Stimulated activated CD4-positive, alpha-beta T cell treated with anti-CD3 and anti-CD28 coated beads, TNF-alpha, amount 100 ng/mL, for 48 hours (primary cell): ENCODE measurements around the gene CFB.

Experiments used
- DNase-seq, 3 donors: peaks; one replicate each; pipeline ENCODE4 v3.0.0-alpha.2; 2020; ENCODE audit warnings: low read depth in 3 of 3

CFB gene

DNA sequence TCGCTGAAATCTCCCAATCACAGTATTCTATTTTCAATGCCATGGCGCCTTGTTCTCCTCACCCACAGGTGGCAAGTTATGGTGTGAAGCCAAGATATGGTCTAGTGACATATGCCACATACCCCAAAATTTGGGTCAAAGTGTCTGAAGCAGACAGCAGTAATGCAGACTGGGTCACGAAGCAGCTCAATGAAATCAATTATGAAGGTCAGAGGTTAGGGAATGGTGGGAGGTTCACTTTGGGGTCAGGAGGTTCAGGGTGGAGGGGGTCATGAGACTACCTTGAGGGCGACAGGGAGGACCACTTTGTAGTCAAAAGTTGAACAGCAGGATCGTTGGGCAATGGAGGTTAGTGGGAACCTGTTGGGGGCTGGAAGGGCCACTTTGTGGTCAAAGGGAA, 2.4 kb downstream of the CFB start:
- DNase-seq, result no peak

GRCh38 chr6:31948753-31949413, 3.0 kb downstream of the CFB start:
- DNase-seq, result no peak

DNA sequence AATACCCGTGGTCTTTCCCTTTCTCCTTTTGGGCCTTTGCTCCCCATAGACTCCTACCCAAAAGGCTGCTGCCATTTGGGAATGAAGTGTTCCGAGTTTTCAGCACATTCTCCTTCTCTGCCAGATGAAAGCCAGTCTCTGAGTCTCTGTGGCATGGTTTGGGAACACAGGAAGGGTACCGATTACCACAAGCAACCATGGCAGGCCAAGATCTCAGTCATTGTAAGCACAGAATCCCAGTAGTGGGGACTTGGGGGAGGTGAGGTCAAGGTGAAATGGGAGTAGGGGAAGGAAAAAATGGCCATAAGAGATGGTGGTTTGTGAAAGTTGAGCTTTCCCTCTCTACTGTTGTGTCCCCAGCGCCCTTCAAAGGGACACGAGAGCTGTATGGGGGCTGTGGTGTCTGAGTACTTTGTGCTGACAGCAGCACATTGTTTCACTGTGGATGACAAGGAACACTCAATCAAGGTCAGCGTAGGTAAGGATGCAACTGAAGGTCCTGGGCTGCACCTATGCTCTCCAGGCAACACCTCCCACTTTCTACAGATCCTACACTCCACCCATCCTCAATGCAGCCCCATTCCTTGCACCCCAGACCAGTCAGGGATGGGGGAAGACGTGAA, 4.1 kb downstream of the CFB start:
- DNase-seq, result no peak

DNA sequence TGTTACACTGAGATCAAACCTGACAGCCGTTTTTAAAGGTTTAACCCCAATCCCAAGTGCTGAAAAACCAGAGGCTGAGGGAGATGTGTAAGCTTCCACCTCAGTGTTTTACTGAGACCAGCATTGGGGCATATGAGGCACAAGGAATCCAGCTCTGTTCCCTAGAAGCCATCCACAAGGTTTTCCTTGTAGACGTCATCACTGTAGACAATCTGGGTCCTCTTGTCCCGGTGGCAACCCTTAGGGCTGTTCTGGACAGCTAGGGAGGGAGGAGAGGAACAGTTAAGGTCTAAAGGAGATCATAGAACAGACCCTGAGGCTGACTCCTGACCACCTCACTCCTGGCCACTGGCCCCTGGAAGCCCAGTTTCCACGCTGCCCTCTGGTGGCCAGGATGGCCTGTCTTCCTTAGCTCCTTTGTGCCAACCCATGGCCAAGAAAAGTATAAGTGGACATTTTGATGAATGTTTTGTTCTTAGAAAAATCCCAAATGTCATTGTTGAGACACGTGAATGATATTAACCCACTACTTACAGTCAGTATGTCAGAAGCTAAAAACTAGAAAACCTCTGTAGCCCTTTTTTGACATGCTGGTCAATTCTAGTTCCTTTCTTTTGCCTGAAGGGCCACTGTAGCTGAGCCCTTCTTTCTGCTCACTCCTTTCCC, 6.4 kb downstream of the CFB start:
- peak in 1 of 3 donors; percentile 32 for DNase-seq

DNA sequence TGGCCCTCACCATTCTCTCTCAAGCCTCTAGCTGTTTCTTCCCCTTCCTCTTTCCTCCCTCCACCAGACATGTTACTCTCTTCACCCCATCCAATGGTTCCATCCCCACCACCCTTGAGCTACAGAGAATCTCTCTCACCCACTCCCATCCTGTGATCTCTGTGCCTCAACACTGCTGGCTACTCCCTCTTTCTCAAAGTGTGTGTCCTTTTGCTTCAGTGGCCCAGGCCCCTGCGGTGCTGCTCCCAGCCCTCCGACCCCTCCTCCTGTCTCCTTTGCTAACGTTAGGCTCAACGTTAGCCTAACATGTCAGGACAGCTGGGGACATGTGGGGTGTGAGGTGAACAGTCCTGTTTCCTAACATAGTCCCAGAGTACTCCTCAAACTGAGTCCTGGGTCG, 7.0 kb downstream of the CFB start:
- no peak for DNase-seq

GRCh38 chr6:31954511-31954910, 8.6 kb downstream of the CFB start:
- no peak for DNase-seq

GRCh38 chr6:31956796-31957195, 10.9 kb downstream of the CFB start:
- DNase-seq, result no peak

DNA sequence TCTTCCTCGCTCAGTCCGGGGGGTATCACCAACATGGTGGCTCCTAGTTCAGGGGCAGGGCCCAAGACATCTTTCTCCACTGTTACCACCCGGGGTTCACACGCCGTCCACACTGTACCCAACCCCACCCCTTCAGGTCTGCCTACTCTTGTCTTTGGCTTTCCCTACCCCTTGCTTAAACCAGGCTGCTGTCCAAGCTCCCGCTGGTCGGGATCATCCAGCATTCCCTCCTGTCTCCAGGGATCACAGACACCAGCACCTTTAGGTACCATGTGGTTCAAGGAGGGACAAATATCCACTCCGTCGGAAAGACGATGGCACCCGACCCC, 12.5 kb downstream of the CFB start:
- DNase-seq, result no peak

DNA sequence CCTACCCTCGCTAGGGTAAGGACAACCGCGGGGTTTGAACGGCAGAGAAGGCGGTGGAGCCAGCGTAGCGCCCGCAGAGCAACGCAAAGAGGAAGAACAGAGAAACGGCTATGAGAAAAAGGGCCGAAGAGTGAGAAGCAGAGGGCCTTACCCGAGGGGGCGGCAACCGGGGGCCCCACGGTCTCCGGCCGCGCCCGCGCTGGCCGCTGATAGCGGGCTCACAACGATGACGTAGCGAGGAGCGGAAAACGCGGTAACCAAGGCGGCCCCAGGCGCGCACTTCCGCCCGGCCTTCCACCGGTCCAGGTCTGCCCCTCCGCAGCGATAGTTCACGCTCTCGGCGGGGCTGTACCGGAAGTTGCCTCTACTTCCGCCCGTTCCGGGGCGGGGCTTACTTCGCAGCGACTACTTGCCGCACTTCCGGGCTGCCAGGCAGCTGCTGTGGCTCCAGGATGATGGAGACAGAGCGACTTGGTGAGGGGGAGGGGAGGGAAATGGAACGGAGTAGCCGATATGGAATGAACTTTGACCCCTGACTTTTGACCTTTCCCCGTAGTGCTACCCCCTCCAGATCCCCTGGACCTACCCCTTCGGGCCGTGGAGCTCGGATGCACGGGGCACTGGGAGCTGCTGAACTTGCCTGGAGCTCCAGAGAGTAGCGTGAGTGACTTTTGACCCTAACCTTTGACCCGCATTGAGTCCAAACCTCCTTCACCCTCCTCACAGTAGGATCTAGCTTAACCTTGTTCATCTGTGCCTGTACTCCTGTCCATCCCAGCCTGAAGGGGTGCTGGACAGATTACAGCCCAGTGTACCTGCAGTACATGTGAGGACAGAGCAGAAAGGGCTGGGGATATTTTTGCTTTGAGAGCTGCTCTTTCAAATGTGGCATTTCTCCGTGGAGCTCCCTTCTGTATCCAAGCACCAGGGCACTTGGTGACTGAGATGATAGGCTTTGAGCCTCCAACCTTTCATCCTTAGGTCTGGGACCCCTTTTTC, 13.1 kb downstream of the CFB start, which contains the start of the genes NELFE and SKIC2:
NELFE (minus strand) TSS at position 231 of the 999 bp plus-strand sequence. CDS start 525 bp downstream, outside the sequence.
SKIC2 (plus strand) TSS at position 435 of the 999 bp plus-strand sequence; CDS start at position 453, 18 bp downstream.
- DNase-seq, result peak; percentile 95 to 98 (median 96)

DNA sequence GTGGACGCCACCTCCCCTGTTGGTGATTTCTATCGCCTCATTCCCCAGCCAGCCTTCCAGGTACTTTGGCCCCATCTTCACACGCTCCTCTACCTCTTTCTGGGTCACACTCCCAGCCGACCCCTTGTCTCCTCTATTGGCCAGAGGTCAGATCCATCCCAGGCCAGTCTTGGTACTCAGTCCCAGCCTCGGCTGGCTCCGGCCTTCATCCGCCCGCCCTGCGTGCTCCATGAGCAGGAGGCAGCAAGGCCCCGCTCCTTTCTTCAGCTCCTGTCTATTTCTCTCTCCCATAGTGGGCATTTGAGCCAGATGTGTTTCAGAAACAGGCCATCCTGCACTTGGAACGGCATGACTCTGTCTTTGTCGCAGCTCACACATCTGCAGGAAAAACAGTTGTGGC, 15.7 kb downstream of the CFB start:
- DNase-seq, result no peak

DNA sequence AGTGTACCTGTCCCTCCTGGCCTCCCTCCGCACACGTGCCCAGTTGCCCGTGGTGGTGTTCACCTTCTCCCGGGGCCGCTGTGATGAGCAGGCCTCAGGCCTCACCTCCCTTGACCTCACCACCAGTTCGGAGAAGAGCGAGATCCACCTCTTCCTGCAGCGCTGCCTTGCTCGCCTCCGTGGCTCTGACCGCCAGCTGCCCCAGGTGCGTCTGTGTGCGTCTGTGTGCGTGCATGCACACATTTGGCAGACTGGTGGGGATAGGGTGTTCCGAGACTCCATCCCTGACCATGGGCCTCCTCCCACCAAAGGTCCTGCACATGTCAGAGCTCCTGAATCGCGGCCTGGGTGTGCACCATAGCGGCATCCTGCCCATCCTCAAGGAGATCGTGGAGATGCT, 18.0 kb downstream of the CFB start:
- no peak for DNase-seq

- DNase-seq, result no peak
Observed at GRCh38 chr6:31965700-31966099, 19.8 kb downstream of the CFB start.

DNA sequence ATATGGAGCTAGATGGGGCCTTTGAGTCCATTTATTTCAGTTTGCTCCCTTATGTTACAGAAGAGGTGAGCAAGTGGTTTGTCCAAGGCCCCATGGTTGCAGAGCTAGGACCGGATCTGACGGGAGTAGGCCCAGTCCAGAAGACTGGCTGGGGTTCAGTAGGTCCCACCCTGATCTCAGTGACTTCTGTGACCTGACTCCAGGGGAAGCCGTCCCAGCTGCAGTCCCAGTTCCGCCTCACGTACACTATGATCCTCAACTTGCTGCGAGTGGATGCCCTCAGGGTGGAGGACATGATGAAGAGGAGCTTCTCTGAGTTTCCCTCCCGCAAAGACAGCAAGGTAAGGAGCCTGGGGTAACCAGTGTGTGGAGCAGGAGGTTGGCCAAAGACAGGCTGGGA, 20.6 kb downstream of the CFB start:
- DNase-seq, result no peak

DNA sequence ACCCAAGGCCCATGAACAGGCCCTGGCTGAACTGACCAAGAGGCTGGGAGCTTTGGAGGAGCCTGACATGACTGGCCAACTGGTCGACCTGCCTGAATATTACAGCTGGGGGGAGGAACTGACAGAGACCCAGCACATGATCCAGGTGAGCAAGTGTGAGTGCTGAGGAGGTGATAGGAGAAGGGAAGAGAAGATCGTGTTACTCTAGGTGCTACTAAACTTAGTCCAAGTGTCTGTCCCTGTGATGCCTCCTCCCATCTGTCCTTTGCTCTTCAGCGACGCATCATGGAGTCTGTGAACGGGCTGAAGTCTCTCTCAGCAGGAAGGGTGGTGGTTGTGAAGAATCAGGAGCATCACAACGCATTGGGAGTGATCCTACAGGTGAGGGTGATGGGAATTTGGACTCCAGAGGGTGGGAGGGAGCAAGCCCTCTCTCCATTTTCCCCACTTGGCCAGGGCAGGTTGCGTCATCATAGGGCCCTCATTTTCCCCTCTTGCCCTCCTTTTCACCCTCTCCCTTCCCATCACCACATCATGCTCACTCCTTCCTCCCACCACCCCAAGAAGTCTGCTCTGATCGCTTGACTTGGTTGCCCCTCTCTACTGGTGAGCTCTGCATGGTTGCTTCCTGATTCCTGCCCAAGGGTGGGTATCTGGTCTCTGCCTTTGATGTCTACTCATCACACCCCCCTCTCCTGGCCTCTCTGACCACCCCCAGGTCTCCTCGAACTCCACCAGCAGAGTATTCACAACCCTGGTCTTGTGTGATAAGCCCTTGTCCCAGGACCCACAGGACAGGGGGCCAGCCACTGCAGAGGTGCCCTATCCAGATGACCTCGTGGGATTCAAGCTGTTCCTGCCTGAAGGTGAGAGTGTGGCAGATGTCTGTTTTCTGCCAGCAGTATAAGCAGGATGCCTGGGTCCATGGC, 21.4 kb downstream of the CFB start:
- no peak for DNase-seq

- no peak for DNase-seq
Observed at GRCh38 chr6:31967926-31968320, 22.0 kb downstream of the CFB start.

DNA sequence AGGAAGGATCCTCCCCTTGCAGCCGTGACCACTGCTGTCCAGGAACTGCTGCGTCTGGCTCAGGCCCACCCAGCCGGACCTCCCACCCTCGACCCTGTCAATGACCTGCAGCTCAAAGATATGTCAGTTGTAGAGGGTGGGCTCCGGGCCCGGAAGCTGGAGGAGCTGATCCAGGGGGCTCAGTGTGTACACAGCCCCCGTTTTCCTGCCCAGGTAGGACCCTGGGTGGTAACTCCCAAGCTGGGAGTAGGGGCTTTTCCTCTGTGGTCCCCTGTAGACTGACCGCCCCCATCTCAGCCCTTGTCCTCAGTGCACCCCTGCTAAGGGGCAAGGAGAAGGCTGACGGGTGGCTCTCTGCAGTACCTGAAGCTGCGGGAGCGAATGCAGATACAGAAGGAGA, 22.4 kb downstream of the CFB start:
- no peak for DNase-seq

- DNase-seq, result no peak
Observed at GRCh38 chr6:31968791-31969711, 23.2 kb downstream of the CFB start.

DNA sequence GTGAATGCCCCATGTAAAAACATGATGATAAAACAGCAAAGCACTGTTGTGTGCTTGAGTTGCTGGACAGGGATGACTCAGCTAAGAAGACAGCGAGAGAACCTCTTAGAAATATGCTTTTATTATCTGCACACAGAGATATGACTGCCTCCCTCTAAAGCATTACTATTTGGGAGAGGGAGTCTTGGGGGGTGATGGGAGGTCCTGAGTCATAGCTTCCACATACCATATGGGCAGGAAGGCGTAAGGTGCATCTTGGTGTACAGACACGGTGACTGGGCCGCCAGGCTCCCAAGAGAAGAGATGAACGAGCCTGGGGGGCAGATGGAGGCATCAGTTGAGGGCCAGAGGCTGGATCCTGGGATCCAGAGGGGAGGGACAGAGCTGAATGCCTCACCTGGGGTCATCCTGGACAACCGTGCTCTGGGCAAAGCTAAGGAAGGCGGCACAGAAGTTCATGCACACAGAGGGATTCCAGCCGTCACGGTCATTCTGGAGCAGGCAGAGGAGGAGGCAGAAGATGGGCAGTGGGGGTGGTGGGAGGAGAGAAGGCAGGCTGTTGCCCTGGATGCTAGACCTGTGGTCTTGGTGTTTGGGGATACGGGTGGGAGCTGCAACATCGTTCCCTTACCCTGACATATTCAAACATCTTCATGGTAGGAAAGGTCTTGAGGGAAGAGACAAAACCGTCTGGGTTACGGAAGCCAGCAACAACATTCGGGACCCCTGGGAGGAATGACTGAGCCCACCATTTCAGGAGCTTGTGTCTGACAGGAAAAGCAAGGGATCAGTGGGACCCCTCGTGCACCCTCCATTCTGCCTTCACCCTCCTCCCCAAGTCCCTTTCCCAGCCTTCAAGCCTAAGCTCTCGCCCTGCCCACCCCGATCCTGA, 24.1 kb downstream of the CFB start:
- DNase-seq, result no peak
